GM21619 (cell line): ENCODE data around the gene CCDC136.

ENCODE experiments used
- ATAC-seq: cut with Tn5 transposase; IDR thresholded peaks from one replicate; pipeline ENCODE4 v1.9.1; 2021; ENCODE audit not compliant: unreplicated experiment

The CCDC136 gene

GRCh38 chr7:128801667-128802418 lies 10.1 kb downstream of the CCDC136 start:
- ATAC-seq = no peak

- no peak for ATAC-seq
These were observed 12.7 kb downstream of the CCDC136 start for GRCh38 chr7:128804484-128804883.

- no peak for ATAC-seq
These were observed 13.5 kb downstream of the CCDC136 start for GRCh38 chr7:128805225-128805624.

- ATAC-seq = no peak
These were observed 15.4 kb downstream of the CCDC136 start for GRCh38 chr7:128807191-128807590.

GRCh38 chr7:128809363-128809762 lies 17.6 kb downstream of the CCDC136 start:
- ATAC-seq = no peak

GRCh38 chr7:128810473-128810872 lies 18.7 kb downstream of the CCDC136 start:
- no peak for ATAC-seq

GRCh38 chr7:128810997-128811396 lies 19.2 kb downstream of the CCDC136 start:
- no peak for ATAC-seq

GRCh38 chr7:128811631-128812430 lies 20.1 kb downstream of the CCDC136 start:
- no peak for ATAC-seq

- ATAC-seq = no peak
These were observed 20.9 kb downstream of the CCDC136 start for GRCh38 chr7:128812514-128813168.

- no peak for ATAC-seq
These were observed 22.7 kb downstream of the CCDC136 start for GRCh38 chr7:128814499-128814898.

GRCh38 chr7:128815289-128815942 lies 23.6 kb downstream of the CCDC136 start:
- ATAC-seq = no peak

- no peak for ATAC-seq
These were observed 26.9 kb downstream of the CCDC136 start for GRCh38 chr7:128818694-128819093.

- ATAC-seq = no peak
These were observed 30.0 kb downstream of the CCDC136 start for GRCh38 chr7:128821724-128822123.

GRCh38 chr7:128826512-128826911 lies 34.7 kb downstream of the CCDC136 start:
- no peak for ATAC-seq

GRCh38 chr7:128826916-128827247 lies 35.1 kb downstream of the CCDC136 start:
- ATAC-seq = no peak

- no peak for ATAC-seq
These were observed 35.6 kb downstream of the CCDC136 start for GRCh38 chr7:128827248-128827958.

GRCh38 chr7:128827971-128828711 lies 36.4 kb downstream of the CCDC136 start:
- no peak for ATAC-seq

GRCh38 chr7:128829391-128830166 lies 37.8 kb downstream of the CCDC136 start:
- ATAC-seq = no peak
